Measurements from ENCODE around the gene KHNYN.
"Not testable (repeated sequence)": the region's sequence is repeated elsewhere in the genome, so short reads cannot be mapped to it uniquely, and the experiment has no call there.

The KHNYN gene

GRCh38 chr14:24429395-24430142, at the start of gene KHNYN, which contains the start of gene CBLN3:
TSS of gene KHNYN (plus strand) at chr14:24429954. CDS start at chr14:24430731, 777 bp downstream.
TSS of gene CBLN3 (minus strand) at chr14:24429668. CDS start at chr14:24429054, 614 bp downstream.
- peak; percentile 79 for DNase-seq (ENCODE audit: low read depth)

DNA sequence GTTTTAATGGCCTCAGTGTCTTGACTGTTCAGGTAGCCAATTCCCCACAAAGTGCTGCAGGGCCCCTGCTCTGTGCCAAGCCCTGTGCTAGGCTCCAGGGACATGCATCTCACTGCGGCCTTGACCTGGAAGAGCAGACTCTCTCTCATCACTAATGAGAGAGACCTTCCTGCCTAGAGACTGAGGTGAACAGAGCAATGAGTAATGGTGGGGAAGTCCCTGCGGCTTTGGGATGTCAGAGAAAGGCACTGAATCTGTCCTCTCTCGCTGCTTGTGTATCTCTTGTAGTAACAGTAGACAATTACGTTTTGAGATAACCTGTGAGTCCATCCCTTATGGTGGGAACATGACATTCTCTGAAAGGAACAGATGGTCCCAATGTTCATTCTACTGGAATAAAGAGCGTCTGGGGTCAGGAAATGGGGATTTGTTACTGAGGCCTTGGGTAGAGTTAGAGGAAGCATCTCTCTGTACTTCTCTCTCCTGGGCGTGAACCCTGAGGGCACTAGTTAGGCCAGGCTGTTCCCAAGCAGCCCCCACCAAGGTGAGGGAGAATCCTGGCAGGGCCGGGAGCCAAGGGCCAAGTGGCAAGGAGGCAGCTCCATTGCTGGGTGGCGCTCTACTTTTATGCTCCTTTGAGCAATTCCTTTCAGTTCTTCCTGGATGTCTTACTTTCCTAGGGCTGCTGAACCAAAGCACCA, 48.2 kb upstream of the KHNYN start:
- DNase-seq (ENCODE audit: low read depth) = no peak

DNA sequence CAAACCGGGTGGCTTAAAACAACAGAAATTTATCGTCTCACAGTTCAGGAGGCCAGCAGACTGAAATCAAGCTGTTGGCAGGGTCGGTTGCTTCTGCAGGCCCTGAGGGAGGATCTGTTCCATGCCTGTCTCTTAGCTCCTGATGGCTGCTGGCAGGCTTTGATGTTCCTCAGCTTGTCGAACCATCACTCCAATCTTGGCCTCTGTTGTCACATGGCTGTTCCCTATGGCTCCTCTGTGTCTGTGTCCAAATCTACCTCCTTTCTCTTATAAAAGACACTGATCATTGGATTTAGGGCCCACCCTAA, 47.7 kb upstream of the KHNYN start:
- no peak for DNase-seq (ENCODE audit: low read depth)

- DNase-seq (ENCODE audit: low read depth) = no peak
Observed at GRCh38 chr14:24384169-24384568, 45.6 kb upstream of the KHNYN start.

DNA sequence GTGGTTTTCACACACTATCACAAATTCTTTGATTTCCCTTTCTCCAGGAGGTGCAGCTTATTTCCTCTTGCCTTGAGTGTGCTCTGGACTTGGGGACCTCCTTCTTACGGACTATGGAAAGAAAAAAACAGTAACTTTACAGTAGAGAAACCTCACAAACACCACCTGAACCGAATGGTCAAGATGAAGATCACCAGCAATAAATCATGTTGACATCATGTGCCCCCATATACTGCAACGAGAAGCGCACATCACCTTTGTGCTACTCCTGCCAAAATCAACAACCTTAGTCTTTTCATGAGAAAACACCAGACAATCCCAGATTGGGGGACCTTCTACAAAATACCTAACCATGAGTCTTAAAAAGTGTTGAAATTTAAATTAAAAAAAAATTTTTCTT, 44.2 kb upstream of the KHNYN start:
- no peak for DNase-seq (ENCODE audit: low read depth)

- no peak for DNase-seq (ENCODE audit: low read depth)
Observed at GRCh38 chr14:24387009-24387345, 42.8 kb upstream of the KHNYN start.

- not testable (repeated sequence) for DNase-seq (ENCODE audit: low read depth)
Observed at GRCh38 chr14:24387579-24387978, 42.2 kb upstream of the KHNYN start.

DNA sequence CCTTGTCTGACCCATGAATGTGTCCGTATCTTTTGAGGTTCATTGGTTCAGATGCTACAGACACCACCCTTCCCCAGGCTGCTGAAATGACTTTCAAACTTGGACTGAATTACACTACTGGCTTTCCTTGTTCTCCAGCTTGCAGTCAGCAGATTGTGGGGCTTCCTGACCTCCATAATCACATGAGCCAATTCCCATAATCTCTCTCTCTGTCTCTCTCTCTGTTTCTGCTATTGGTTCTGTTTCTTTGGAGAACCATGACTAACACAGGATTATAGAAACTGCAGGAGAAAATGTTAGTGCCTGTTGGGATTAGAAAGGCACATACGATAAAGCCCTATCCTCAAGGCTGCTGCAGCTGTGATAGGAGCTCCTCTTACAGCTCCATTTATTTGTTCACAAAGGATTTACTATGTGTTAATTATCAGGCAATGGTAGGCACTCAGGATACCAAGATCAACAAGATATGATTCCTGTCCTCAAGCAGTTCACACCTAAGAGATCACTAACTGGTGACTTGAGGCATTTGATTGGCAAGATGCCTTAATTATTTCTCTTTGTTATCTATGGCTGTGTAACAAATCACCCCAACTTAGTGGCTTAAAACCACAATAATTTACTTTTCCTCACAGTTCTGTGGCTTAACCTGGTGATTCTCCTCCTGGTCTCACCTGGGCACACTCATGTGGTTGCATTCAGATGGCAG, 41.1 kb upstream of the KHNYN start:
- no peak for DNase-seq (ENCODE audit: low read depth)

GRCh38 chr14:24389226-24389848, 40.4 kb upstream of the KHNYN start:
- DNase-seq (ENCODE audit: low read depth) = no peak

- no peak for DNase-seq (ENCODE audit: low read depth)
Observed at GRCh38 chr14:24390701-24391468, 38.9 kb upstream of the KHNYN start.

DNA sequence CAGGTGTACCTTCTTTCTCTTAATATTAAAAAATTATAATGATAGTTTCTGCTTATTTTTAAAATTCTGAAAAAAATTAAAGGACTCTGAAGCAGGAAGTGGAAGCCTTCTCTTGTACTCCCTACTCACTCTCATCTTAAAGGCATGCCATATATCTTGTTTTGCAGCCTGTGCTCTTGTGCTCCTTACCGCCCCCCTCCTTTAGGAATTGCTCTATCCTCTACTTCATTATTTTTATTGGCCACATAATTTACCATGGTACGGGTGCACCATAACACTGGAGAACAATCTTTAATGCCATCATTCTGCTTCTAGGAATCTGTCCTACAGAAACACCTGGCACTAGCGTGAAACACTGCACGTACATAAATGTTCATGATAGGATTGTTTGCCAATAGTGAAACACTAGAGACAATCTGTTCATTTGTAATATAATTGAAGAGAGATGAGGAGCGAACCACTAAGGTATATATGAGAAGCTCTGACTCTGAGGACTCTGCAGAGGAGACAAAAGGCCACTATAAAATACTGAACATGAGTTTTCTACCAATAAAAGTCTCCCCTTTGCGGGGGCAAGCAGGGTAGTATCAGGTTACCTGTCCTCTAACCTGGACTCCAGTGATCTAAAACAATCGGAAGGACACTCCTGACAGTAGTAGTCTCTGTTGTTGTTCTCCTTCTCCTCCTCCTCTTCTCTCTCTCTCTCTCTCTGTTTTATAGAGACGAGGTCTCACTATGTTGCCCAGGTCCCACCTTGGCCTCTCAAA, 37.2 kb upstream of the KHNYN start:
- no peak for DNase-seq (ENCODE audit: low read depth)

- DNase-seq (ENCODE audit: low read depth) = no peak
Observed at GRCh38 chr14:24394275-24394674, 35.5 kb upstream of the KHNYN start.

GRCh38 chr14:24395609-24396582, 33.9 kb upstream of the KHNYN start:
- DNase-seq (ENCODE audit: low read depth) = no peak

GRCh38 chr14:24397639-24398292, 32.0 kb upstream of the KHNYN start:
- DNase-seq (ENCODE audit: low read depth) = no peak

GRCh38 chr14:24398293-24398652, 31.5 kb upstream of the KHNYN start:
- no peak for DNase-seq (ENCODE audit: low read depth)

- DNase-seq (ENCODE audit: low read depth) = peak; percentile 11
Observed at GRCh38 chr14:24398653-24399446, 30.9 kb upstream of the KHNYN start, which contains the start of gene NYNRIN. TSS of gene NYNRIN (plus strand) at chr14:24399003. CDS start at chr14:24399247, 244 bp downstream.

DNA sequence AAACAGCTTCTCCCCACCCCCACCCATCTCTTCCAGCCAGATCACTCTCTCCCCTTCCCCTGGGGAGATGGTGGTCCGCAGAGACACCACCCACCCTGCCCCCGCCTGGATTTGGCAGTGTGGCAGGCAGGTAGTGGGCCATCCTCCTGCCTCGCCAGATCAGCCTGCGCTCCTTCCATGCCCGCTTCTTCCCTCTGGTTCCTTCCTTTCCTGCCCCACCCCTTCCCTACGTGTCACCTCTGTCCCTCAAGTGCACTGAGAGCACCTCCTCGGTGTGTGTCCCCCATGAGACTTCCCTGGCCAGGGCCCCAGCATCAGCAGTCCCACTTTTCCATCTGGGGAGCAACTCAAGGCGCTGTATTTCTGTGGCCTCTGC, 30.3 kb upstream of the KHNYN start:
- DNase-seq (ENCODE audit: low read depth) = no peak

GRCh38 chr14:24399999-24400718, 29.6 kb upstream of the KHNYN start:
- no peak for DNase-seq (ENCODE audit: low read depth)
